Measurements from ENCODE around the gene BRWD1.
"Not testable (repeated sequence)": the region's sequence is repeated elsewhere in the genome, so short reads cannot be mapped to it uniquely, and the experiment has no call there.

BRWD1 gene

GRCh38 chr21:39281207-39281606 is 32.2 kb downstream of the BRWD1 start:
- no peak for DNase-seq

DNA sequence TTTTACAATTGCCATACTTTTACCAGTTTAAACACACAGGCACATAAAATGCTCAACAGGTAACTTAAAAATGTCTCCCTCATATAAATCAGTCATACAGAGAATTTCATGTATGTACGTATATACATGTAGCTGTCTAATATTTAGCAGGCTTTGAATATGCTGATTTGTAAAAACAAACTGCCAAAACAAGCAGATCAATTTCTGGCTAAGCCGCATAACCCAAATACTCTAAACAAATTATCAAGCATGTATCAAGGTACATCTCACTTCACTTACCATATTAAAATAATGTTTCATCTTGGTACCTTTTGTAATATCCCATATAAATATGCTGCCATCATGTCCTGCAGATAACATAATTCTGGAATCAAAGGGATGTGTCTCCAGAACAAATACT is 43.8 kb downstream of the BRWD1 start:
- DNase-seq = no peak

GRCh38 chr21:39265603-39266002 is 47.8 kb downstream of the BRWD1 start:
- DNase-seq = no peak

GRCh38 chr21:39263372-39263771 is 50.1 kb downstream of the BRWD1 start:
- no peak for DNase-seq

- DNase-seq = no peak
These were observed 55.2 kb downstream of the BRWD1 start for GRCh38 chr21:39258207-39258606.

DNA sequence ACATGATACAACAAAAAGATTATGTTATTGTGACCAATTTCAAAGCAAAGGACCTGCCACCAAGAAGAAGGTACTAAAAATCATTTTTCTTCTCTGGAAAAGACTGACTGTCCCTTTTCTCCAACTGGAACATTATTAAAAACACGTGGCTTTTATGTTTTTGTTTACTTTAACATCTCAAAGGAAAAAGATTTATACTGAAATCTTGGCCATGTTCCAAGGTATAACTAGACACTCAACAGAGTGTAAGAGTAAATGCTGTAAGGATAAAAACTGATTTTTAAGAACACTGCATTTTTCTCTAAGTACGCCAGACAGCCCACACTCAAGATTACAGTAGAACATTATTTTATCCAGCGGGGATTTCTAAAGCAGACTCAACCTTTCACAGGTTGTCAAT is 62.1 kb downstream of the BRWD1 start:
- peak; percentile 19 for DNase-seq

DNA sequence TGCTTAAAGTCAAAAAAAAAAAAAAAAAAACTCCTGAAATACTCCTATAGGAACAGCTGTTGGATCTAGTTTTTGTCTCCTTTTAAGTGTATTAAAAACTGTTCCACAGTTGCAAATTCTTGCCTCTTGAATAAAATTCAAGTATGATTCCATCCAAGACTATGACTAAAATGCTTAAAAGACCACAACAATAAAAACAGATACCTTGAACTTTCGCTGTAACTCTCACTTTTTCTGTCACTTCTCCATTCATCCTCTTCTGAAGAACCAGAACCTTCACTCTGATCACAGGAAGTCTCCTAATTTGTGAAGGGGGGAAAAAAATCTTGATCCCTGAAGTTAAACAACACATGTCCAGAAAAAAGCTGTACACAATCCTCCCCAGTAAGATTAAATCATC is 75.2 kb downstream of the BRWD1 start:
- no peak for DNase-seq

GRCh38 chr21:39232861-39233291 is 80.6 kb downstream of the BRWD1 start:
- no peak for DNase-seq

DNA sequence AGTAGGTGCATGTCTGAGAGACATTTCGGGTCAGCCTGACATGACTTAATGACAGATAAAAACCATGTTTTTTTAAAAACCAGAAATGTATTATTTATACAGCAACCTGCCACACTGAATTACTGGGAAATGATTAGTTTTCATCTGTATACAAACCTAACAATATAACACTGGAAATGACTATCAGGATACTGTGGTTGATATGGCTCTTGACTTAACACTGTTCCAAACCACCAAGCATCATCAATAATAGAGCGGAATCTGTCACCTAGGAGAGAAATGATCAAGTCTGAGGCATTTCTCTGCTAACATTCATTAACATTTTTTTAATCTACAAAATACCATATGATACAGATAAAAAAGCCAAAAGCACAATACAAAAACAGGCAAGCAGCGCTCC is 88.5 kb downstream of the BRWD1 start:
- no peak for DNase-seq

DNA sequence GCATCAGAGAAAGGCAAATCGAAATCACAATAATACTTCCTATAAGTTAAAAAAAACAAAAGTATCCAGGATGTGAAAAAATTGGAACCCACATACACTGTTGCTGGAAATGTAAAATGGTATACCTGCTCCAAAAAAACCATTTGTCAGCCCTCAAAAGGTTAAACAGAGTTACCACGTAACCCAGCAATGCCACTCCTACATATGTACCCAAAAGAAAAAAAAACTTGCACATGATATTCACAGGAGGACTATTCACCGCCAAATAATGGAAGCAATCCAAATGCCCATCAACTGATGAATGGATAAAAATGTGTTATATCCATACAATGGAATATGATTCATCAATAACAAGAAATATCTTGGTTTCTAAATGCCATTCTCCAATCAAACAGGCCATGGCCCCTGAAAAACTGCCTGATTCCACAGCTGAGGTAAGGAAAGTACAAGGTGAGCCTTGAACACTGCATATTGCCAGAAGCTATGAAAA is 91.4 kb downstream of the BRWD1 start:
- DNase-seq = no peak

GRCh38 chr21:39221282-39221996 is 92.0 kb downstream of the BRWD1 start:
- no peak for DNase-seq

GRCh38 chr21:39220875-39221274 is 92.6 kb downstream of the BRWD1 start:
- DNase-seq = not testable (repeated sequence)

DNA sequence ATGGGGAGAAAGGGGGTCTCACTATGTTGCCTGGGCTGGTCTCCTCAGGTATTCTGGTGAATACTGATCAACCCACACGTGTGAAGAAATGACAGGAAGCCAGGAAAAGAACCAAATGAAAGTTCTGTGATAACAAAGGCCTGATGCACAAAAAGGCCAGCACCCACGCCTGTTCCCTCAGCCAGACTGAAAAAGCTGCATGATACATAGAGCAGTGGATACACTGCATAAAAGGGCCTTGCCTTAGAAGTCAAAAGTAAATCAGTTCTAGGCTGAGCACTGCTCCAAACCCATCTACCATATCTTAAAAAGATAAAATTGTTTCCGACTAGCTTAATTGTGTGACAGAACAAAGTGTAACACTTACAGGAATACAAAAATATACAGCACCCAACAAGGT is 93.3 kb downstream of the BRWD1 start:
- no peak for DNase-seq

- no peak for DNase-seq
These were observed 95.4 kb downstream of the BRWD1 start for GRCh38 chr21:39218082-39218409.

- peak; percentile 20 for DNase-seq
These were observed 95.9 kb downstream of the BRWD1 start for GRCh38 chr21:39217356-39218081.

DNA sequence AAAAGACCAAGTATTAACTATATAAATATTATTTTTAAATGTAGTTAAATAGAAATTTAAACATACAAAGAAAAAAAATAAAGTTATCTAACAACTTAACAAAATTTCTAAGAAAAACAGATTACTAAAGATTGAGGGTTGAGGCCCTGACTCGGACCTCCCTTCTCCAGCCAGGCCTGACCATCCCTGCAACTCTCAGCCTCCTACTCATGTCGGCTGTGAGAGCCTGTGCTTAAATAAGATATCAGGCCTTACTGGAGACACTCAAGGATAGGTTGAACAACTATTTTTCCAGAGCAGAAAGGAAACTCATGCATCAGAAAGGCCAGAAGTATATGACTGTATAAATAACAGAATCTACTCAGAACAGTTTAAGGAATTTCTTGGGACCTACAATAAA is 97.1 kb downstream of the BRWD1 start:
- no peak for DNase-seq

GRCh38 chr21:39215078-39215477 is 98.4 kb downstream of the BRWD1 start:
- DNase-seq = no peak

DNA sequence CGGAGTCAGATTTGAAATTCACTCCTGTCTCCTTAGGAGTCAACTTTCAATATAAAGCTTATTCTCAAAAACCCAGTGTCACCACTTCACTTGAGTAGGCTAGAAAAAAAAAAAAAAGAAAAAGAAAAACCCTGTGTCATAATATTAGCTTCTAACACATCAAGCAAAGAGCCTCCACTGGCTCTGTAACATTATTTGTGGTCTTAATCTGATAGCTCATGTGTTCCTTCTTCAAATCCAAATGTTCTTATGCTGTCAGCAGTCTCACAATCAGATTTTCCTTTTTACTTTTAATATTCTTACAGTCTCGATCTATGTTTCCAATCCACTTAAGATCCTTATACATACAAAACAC is 104.1 kb downstream of the BRWD1 start:
- DNase-seq = no peak

DNA sequence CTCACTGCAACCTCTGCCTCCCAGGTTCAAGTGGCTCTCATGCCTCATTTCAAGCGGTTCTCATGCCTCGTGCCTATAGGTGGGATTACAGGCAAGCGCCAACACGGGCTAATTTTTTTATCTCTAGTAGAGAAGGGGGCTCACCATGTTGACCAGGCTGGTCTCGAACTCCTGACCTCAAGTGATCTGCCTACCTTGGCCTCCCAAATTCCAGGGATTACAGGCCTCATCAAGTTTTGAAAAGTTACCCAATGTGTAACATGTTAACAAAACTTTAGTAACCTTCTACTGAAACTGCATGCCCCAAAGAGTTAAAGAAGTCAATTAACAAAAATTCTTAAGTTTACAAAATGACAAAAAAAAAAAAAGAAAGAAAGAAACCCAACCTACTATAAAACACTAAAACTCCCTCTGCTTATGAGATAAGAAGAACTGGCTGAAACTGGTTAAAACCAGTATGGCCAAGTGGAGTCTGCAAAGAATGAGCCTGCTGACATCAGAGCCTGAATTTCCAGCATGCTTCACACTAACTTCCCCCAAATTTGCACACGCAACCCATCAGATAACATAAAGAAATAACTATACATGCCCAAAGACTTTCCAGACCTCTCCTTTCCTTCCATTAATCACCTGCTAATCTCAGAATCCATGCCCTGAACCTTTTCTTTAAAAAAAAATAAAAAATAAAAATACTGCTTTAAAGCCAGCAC is 104.7 kb downstream of the BRWD1 start:
- DNase-seq = no peak

DNA sequence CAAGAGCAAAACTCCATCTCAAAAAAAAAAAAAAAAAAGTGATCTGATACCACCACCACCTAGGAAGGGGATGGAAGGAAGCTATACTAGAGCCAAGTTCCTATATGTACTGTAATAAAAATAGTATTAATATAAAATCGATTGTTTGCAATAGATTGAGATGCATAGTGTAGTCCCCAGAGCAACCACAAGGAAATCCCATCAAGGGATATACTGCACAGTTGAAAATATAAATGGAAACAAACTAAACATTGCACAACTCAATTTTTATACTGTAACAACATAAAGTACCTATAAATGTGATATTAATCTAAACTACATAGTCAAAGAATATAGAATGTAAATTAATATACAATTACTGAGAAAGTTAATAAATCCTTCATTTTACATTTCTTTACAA is 109.3 kb downstream of the BRWD1 start:
- DNase-seq = no peak

DNA sequence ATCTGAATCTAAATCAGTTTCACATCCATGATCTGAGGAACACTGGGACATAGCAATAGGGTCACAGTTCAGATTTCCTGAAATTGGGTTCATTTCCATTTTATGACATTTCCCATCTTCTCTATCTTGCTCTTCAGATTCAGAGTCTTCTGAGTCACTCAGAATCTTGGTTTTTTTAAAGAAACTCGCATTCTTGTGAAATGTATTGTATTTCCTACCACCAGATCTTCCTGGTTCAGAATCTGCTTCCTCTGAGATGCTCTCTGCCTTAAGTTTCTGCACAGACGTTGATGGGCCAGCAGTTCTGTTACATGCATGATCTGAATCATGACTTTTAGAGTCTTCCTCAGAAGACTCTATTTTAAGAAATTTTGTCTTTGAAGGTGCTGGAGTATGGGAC is 114.6 kb downstream of the BRWD1 start:
- DNase-seq = no peak

DNA sequence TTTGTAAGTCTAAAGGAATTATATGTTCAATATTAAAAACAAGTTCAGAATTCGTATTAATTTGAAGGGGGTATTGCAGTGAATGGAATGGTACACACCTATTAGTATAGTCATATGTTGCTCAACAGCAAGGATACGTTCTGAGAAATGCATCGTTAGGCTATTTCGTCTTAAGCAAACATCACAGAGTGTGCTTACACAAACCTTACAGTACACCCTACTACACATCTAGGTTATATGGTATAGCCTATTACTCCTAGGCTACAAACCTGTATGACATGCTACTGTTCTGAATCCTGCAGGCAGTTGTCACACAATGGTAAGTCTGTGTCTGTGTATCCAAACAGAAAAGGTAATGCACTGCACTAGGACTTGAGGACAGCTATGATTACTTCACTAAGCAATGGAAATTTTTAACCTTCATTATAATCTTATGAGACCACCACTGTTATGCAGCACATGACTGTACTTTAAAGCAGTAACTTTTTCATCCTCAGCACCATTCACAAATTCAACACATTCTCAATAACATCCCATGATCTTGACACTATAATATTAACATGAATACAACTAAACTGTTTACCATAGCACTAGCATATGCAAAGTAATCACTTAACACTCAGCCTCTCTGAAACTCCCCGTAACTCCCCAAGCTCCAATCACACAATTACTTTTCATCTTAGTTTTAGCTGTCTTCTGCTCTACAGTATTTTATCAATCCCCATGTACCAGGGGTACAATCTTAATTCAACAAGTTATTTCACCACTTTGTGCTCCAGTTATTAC is 115.8 kb downstream of the BRWD1 start:
- DNase-seq = no peak

GRCh38 chr21:39196838-39197237 is 116.6 kb downstream of the BRWD1 start:
- DNase-seq = no peak

Measured in eye (tissue), 1 donor.